GM12878 (cell line): ENCODE data around the gene SVIL. TPM values are rescaled to one million over a fixed set of nuclear protein-coding genes. Genes with fewer than 3 reads are reported as not detected.

Experiments used
- ATAC-seq: fragments of 200-7000 bp; cut with Tn5 transposase; 3 replicates; pipeline ENCODE4 v1.9.1; 2020; ENCODE audit warnings: mild to moderate bottlenecking, moderate library complexity
- BruUV-seq: library from RNA; stranded (reverse); fragments of 400-500 nt; replicated peaks from 2 replicates; lab custom pipeline; 2021; lab: Mats Ljungman, UMichigan
- CTCF ChIA-PET: fragments of 300-600 bp; sonication (Branson Sonifier 250); formaldehyde crosslinking; extraction: SDS; loops from one replicate; lab custom pipeline; 2021; ENCODE audit warnings: inconsistent platforms; lab: Yijun Ruan, JAX
- POLR2A ChIA-PET: fragments of 350-600 bp; formaldehyde crosslinking; extraction: SDS; loops from one replicate; lab custom pipeline; 2021; ENCODE audit warnings: inconsistent platforms; lab: Charles Lee
- RAD21 ChIA-PET: fragments of 300-600 bp; sonication (Branson Sonifier 250); formaldehyde crosslinking; loops from one replicate; lab custom pipeline; 2023; ENCODE audit warnings: antibody characterized with exemption; ENCODE audit not compliant: unreplicated experiment; lab: Charles Lee
- SMC1A ChIA-PET: fragments of 300-600 bp; sonication (Branson Sonifier 250); formaldehyde crosslinking; loops from one replicate; lab custom pipeline; 2023; ENCODE audit not compliant: unreplicated experiment, uncharacterized antibody; lab: Charles Lee
- DNase-seq: peaks from one replicate; pipeline ENCODE4 v3.0.0-alpha.2; 2011; ENCODE audit warnings: low read depth, low spot score
- FAIRE-seq: peaks from 3 replicates; lab custom pipeline; 2011; peaks lifted over from hg19 to GRCh38; lab: Jason Lieb, UNC
- H2AFZ ChIP-seq: 2 replicates; pipeline ENCODE4 v1.6.0; 2011; ENCODE audit warnings: low read depth, low read length, control low read depth; ENCODE audit not compliant: control insufficient read depth
- H3K27ac ChIP-seq: 2 replicates; pipeline ENCODE4 v1.5.1; 2011; ENCODE audit warnings: control low read depth; ENCODE audit not compliant: control insufficient read depth, insufficient read depth
- H3K27me3 ChIP-seq, 2 experiments: replicated peaks in 1 of 2; 2 replicates each; pipeline versions ENCODE4 v1.6.0 to v1.6.1; 2011; ENCODE audit warnings: low read length in 1 of 2; ENCODE audit not compliant: control insufficient read depth in 2 of 2, insufficient read depth in 2 of 2
- H3K36me3 ChIP-seq, 2 experiments: 2 replicates each; pipeline ENCODE4 v1.5.1; 2011; ENCODE audit warnings: low read length in 1 of 2; ENCODE audit not compliant: control insufficient read depth in 2 of 2, insufficient read depth in 2 of 2
- H3K4me1 ChIP-seq: 2 replicates; pipeline ENCODE4 v1.6.1; 2011; ENCODE audit warnings: mild to moderate bottlenecking, low read length, moderate library complexity, mixed read lengths; ENCODE audit not compliant: control insufficient read depth, insufficient read depth
- H3K4me2 ChIP-seq: 2 replicates; pipeline ENCODE4 v1.6.0; 2011; ENCODE audit warnings: control low read depth; ENCODE audit not compliant: control insufficient read depth, insufficient read depth
- H3K4me3 ChIP-seq: fragments of 200-600 bp; sonication (generic); 2 replicates; pipeline ENCODE4 v1.5.1; 2016
- H3K79me2 ChIP-seq: 2 replicates; pipeline ENCODE4 v1.6.0; 2011; ENCODE audit warnings: low read length; ENCODE audit not compliant: control insufficient read depth, insufficient read depth
- H3K9ac ChIP-seq: 2 replicates; pipeline ENCODE4 v1.8.0; 2011; ENCODE audit warnings: low read length, control low read depth, mixed read lengths; ENCODE audit not compliant: control insufficient read depth, insufficient read depth
- H3K9me3 ChIP-seq: replicated peaks from 3 replicates; pipeline ENCODE4 v1.5.1; 2011; ENCODE audit warnings: mild to moderate bottlenecking, low read length; ENCODE audit not compliant: control insufficient read depth, insufficient read depth
- H4K20me1 ChIP-seq: 2 replicates; pipeline ENCODE4 v1.6.0; 2011; ENCODE audit not compliant: control insufficient read depth, insufficient read depth
- EED ChIP-seq: sonication (generic); IDR thresholded peaks from 2 replicates; pipeline ENCODE4 v1.6.1; 2016; ENCODE audit warnings: antibody characterized with exemption, low read depth
- IRF4 ChIP-seq: IDR thresholded peaks from 2 replicates; pipeline ENCODE4 v1.6.1; 2011; ENCODE audit warnings: low read depth, low read length
- NFXL1 ChIP-seq: fragments of 450-650 bp; IDR thresholded peaks from 2 replicates; pipeline ENCODE4 v1.6.1; 2017; ENCODE audit warnings: antibody characterized with exemption, mild to moderate bottlenecking, borderline replicate concordance
- PAX8 ChIP-seq: fragments of 450-650 bp; IDR thresholded peaks from 2 replicates; pipeline ENCODE4 v1.6.1; 2017; ENCODE audit warnings: mild to moderate bottlenecking, moderate library complexity
- POU2F2 ChIP-seq: IDR thresholded peaks from 3 replicates; pipeline ENCODE4 v1.6.1; 2011; ENCODE audit warnings: low read depth, mild to moderate bottlenecking, low read length, borderline replicate concordance
- SMAD5 ChIP-seq: IDR thresholded peaks from 2 replicates; pipeline ENCODE4 v1.6.1; 2016; ENCODE audit warnings: antibody characterized with exemption, low read depth
- STAT3 ChIP-seq: IDR thresholded peaks from 2 replicates; pipeline ENCODE4 v1.6.1; 2011; ENCODE audit warnings: low read depth, low read length, improper control_type of control experiment
- ZSCAN29 ChIP-seq: fragments of 450-650 bp; IDR thresholded peaks from 2 replicates; pipeline ENCODE4 v1.6.1; 2017; ENCODE audit warnings: mild to moderate bottlenecking, moderate library complexity
- WGBS: methylation state at CpG from one replicate; pipeline ENCODE4 v1.1.6; 2016; ENCODE audit warnings: low lambda C conversion rate; ENCODE audit not compliant: insufficient replicate concordance, insufficient coverage; ENCODE audit errors: missing lambda C conversion rate; 5-methylcytosine and 5-hydroxymethylcytosine counted together
- in situ Hi-C: fragments of 300-500 bp; cut with MboI; formaldehyde crosslinking; loops from 9 replicates; pipeline ENCODE4 v1.14.3; 2018; ENCODE audit warnings: mixed read lengths
- intact Hi-C: fragments of 100-400 bp; cut with micrococcal nuclease; formaldehyde crosslinking; loops from one replicate; pipeline ENCODE4 v1.14.2; 2022; ENCODE audit not compliant: unreplicated experiment
- polyA plus RNA-seq, 11 experiments: library from polyadenylated mRNA; depleted of rRNA in 4 of 11; unstranded in 6 of 11; stranded (reverse) in 5 of 11; fragments of >200 nt; fragmentation: Nextera tagmentation in 4 of 11; fragmentation: Illumina TruSeq in 1 of 11; extraction: Ambion mirVana in 4 of 11; extraction: Trizol in 1 of 11; gene quantifications; 1 replicate in 1 of 11; 2 replicates in 10 of 11; pipeline versions ENCODE4 v1.2.1 to v1.2.3, GENCODE V29; 2011 to 2016; ENCODE audit warnings: inconsistent platforms in 2 of 11, missing spikeins in 2 of 11, low read depth in 1 of 11
- total RNA-seq, 4 experiments: library from RNA; depleted of rRNA in 3 of 4; stranded (reverse); fragments of >200 nt in 3 of 4; fragmentation: Illumina TruSeq in 1 of 4; extraction: Trizol in 1 of 4; gene quantifications; 2 replicates each; pipeline versions ENCODE4 v1.2.1 to v1.2.3, GENCODE V29; 2013 to 2021
- TF ChIP-seq, protein P1 (sequence below): fragments of 450-650 bp; formaldehyde crosslinking; IDR thresholded peaks from 2 replicates; pipeline ENCODE4 v1.4.0; 2022; ENCODE audit warnings: mild to moderate bottlenecking, moderate library complexity
- TF ChIP-seq, protein P2 (sequence below): fragments of 450-650 bp; IDR thresholded peaks from 2 replicates; pipeline ENCODE4 v1.6.1; 2017; ENCODE audit warnings: low read depth, mild to moderate bottlenecking, moderate library complexity
- TF ChIP-seq, protein P3 (sequence below): fragments of 450-650 bp; IDR thresholded peaks from 2 replicates; pipeline ENCODE4 v1.6.1; 2017; ENCODE audit warnings: antibody characterized with exemption, mild to moderate bottlenecking, moderate library complexity
- TF ChIP-seq, protein P4 (sequence below): fragments of 450-650 bp; IDR thresholded peaks from 2 replicates; pipeline ENCODE4 v1.6.1; 2018; ENCODE audit warnings: mild to moderate bottlenecking, low read depth, moderate library complexity; ENCODE audit not compliant: partially characterized antibody

SVIL gene
- total and polyA plus RNA-seq, 10 of the 15 experiments (the other 5 are each of a cell fraction or from before 2014, with no cell fraction given): 0.22 to 1.9 (median 0.87) TPM

DNA sequence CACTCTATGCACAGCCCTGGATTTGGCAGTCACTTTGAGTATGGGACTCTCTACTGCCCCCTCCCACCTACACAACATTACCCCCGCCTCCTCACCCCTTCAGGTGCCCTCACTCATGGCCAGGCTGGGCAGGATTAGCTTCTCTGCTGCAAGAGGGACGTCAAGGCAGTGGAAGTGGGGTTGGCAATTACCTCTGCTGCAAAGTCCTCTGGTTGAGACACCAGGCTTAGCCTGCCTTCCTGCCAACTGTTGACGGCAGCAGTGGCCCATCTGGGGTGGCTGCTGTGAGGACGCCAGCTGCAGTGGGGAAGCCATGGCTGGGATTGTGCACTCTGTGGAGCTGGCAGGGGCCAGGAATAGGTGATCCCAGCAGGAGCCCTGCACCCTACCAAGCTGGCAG is 26.7 kb downstream of the SVIL start (continued):
- TF ChIP-seq, protein P1, sequence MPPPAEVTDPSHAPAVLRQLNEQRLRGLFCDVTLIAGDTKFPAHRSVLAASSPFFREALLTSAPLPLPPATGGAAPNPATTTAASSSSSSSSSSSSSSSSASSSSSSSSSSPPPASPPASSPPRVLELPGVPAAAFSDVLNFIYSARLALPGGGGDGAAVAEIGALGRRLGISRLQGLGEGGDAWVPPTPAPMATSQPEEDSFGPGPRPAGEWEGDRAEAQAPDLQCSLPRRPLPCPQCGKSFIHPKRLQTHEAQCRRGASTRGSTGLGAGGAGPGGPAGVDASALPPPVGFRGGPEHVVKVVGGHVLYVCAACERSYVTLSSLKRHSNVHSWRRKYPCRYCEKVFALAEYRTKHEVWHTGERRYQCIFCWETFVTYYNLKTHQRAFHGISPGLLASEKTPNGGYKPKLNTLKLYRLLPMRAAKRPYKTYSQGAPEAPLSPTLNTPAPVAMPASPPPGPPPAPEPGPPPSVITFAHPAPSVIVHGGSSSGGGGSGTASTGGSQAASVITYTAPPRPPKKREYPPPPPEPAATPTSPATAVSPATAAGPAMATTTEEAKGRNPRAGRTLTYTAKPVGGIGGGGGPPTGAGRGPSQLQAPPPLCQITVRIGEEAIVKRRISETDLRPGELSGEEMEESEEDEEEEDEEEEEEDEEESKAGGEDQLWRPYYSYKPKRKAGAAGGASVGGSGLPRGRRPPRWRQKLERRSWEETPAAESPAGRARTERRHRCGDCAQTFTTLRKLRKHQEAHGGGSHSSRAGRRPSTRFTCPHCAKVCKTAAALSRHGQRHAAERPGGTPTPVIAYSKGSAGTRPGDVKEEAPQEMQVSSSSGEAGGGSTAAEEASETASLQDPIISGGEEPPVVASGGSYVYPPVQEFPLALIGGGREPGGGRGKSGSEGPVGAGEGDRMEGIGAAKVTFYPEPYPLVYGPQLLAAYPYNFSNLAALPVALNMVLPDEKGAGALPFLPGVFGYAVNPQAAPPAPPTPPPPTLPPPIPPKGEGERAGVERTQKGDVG (CRISPR knock-in tag): no peak
- TF ChIP-seq IRF4: no peak
- no peak for TF ChIP-seq STAT3

DNA sequence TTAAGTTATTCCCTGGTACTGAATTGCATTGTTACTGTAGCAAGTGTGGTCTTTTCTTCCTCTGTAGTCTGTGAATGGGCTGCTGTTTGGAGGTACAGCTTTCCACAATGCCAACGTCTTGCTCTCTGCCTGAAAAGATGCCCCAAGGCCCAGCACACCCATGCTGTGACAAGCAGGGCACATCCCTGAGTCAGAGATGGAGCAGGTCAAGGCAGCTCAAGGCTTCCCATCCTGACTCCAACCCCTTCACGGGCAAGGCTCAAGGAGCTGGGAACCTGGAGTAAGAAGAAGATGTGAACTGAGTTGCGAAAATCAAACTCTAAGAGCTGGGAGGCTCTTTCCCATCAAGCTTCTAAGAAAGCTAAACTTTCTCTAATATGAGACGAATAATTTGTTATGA is 27.2 kb downstream of the SVIL start:
- Histone ChIP-seq H3K4me3 (no peak overlapping the region), H3K4me1 (no peaks in the 10 kb centered on the region), H3K9me3 (no peaks in the 10 kb centered on the region; the same call in 2 of the 3 replicates), H3K9ac (no peak overlapping the region), H2AFZ (no peak overlapping the region), H3K27ac (no peak overlapping the region), H3K79me2 (no peaks in the 10 kb centered on the region), H4K20me1 (no peaks in the 10 kb centered on the region), H3K27me3 (no peaks in the 10 kb centered on the region), H3K4me2 (no peak overlapping the region), H3K36me3 (no peaks in the 10 kb centered on the region; a peak in 1 of 4 replicates)
- ChIA-PET RAD21 (interaction anchor here (0.8 kb wide), 1 partner anchor 10 kb away, joined by 3 read pairs; no protein-coding TSS in a partner anchor), POLR2A (interaction anchor here (1.5 kb wide), 1 partner anchor 11 kb away, joined by 4 read pairs; no protein-coding TSS in a partner anchor), CTCF (interaction anchor here (0.8 kb wide), 2 partner anchors 9 to 16 kb away, joined by 3 read pairs; no protein-coding TSS in a partner anchor), SMC1A (no interaction called here)
- ATAC-seq (no peak; the same call in 2 of the 3 replicates), DNase-seq (no peak), FAIRE-seq (no peak)
- intact Hi-C loops (no loop called here), in situ Hi-C loops (no loop called here)
- 32% methylated on average over 4 of the region's 4 CpGs for WGBS
- TF ChIP-seq, protein P2, sequence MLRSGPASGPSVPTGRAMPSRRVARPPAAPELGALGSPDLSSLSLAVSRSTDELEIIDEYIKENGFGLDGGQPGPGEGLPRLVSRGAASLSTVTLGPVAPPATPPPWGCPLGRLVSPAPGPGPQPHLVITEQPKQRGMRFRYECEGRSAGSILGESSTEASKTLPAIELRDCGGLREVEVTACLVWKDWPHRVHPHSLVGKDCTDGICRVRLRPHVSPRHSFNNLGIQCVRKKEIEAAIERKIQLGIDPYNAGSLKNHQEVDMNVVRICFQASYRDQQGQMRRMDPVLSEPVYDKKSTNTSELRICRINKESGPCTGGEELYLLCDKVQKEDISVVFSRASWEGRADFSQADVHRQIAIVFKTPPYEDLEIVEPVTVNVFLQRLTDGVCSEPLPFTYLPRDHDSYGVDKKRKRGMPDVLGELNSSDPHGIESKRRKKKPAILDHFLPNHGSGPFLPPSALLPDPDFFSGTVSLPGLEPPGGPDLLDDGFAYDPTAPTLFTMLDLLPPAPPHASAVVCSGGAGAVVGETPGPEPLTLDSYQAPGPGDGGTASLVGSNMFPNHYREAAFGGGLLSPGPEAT: no peak
- TF ChIP-seq POU2F2 (no peak), ZSCAN29 (no peak), EED (no peak), SMAD5 (no peak), PAX8 (no peak), NFXL1 (no peak)
- TF ChIP-seq, protein P3, sequence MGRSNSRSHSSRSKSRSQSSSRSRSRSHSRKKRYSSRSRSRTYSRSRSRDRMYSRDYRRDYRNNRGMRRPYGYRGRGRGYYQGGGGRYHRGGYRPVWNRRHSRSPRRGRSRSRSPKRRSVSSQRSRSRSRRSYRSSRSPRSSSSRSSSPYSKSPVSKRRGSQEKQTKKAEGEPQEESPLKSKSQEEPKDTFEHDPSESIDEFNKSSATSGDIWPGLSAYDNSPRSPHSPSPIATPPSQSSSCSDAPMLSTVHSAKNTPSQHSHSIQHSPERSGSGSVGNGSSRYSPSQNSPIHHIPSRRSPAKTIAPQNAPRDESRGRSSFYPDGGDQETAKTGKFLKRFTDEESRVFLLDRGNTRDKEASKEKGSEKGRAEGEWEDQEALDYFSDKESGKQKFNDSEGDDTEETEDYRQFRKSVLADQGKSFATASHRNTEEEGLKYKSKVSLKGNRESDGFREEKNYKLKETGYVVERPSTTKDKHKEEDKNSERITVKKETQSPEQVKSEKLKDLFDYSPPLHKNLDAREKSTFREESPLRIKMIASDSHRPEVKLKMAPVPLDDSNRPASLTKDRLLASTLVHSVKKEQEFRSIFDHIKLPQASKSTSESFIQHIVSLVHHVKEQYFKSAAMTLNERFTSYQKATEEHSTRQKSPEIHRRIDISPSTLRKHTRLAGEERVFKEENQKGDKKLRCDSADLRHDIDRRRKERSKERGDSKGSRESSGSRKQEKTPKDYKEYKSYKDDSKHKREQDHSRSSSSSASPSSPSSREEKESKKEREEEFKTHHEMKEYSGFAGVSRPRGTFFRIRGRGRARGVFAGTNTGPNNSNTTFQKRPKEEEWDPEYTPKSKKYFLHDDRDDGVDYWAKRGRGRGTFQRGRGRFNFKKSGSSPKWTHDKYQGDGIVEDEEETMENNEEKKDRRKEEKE: no peak
- TF ChIP-seq, protein P4, sequence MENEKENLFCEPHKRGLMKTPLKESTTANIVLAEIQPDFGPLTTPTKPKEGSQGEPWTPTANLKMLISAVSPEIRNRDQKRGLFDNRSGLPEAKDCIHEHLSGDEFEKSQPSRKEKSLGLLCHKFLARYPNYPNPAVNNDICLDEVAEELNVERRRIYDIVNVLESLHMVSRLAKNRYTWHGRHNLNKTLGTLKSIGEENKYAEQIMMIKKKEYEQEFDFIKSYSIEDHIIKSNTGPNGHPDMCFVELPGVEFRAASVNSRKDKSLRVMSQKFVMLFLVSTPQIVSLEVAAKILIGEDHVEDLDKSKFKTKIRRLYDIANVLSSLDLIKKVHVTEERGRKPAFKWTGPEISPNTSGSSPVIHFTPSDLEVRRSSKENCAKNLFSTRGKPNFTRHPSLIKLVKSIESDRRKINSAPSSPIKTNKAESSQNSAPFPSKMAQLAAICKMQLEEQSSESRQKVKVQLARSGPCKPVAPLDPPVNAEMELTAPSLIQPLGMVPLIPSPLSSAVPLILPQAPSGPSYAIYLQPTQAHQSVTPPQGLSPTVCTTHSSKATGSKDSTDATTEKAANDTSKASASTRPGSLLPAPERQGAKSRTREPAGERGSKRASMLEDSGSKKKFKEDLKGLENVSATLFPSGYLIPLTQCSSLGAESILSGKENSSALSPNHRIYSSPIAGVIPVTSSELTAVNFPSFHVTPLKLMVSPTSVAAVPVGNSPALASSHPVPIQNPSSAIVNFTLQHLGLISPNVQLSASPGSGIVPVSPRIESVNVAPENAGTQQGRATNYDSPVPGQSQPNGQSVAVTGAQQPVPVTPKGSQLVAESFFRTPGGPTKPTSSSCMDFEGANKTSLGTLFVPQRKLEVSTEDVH: no peak
- no TSS peak for BruUV-seq
